Fibroblast of mammary gland (primary cell): ENCODE results near the gene ANKRD24.
"Not testable (repeated sequence)": the region's sequence is repeated elsewhere in the genome, so short reads cannot be mapped to it uniquely, and the experiment has no call there.

Source experiments
- DNase-seq: peaks from one replicate; pipeline ENCODE4 v3.0.0-alpha.2; 2010; ENCODE audit warnings: low read depth
- H3K4me3 ChIP-seq: 2 replicates; pipeline ENCODE4 v1.5.1; 2011; ENCODE audit warnings: low read depth, mild to moderate bottlenecking, low read length, moderate library complexity; ENCODE audit not compliant: control insufficient read depth
- TF ChIP-seq, protein P1 (sequence below): conservative IDR thresholded peaks from 2 replicates; pipeline ENCODE4 v1.5.1; 2011; ENCODE audit warnings: low read depth, low read length, inconsistent platforms; ENCODE audit not compliant: control insufficient read depth, insufficient read depth

ANKRD24 gene

GRCh38 chr19:4182084-4182810 lies at the start of gene ANKRD24, which contains the start of gene SIRT6:
Gene ANKRD24 (plus strand): TSS chr19:4182689. CDS start chr19:4186426, 3,737 bp downstream.
Gene SIRT6 (minus strand): TSS chr19:4182563. CDS start chr19:4182539, 24 bp downstream.
- peak; percentile 91 for DNase-seq
- TF ChIP-seq, protein P1, sequence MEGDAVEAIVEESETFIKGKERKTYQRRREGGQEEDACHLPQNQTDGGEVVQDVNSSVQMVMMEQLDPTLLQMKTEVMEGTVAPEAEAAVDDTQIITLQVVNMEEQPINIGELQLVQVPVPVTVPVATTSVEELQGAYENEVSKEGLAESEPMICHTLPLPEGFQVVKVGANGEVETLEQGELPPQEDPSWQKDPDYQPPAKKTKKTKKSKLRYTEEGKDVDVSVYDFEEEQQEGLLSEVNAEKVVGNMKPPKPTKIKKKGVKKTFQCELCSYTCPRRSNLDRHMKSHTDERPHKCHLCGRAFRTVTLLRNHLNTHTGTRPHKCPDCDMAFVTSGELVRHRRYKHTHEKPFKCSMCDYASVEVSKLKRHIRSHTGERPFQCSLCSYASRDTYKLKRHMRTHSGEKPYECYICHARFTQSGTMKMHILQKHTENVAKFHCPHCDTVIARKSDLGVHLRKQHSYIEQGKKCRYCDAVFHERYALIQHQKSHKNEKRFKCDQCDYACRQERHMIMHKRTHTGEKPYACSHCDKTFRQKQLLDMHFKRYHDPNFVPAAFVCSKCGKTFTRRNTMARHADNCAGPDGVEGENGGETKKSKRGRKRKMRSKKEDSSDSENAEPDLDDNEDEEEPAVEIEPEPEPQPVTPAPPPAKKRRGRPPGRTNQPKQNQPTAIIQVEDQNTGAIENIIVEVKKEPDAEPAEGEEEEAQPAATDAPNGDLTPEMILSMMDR, result no peak
- H3K4me3 ChIP-seq, result peak within 1 kb of the TSS; percentile 91

DNA sequence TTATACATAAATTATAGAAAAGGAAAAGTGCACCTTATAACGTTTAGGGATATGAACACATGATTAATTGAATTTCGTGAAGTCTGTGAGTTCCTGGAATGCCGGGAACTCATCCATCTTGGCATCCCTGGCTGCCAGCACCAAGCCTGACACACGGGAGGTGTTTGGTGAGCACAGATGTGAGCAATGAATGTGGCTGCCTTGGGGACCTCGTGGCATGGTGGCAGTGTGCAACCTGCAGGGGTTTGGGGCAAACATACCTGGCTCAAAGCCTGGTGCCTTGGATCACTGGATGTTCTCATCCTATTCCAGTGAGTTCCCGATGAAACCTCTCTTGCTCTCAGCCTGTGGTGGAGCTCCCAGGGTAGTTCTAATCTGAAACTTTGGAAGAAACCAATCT lies 48.1 kb upstream of the ANKRD24 start:
- TF ChIP-seq, protein P1, result no peak
- DNase-seq, result no peak
- no peak overlapping the region for H3K4me3 ChIP-seq

DNA sequence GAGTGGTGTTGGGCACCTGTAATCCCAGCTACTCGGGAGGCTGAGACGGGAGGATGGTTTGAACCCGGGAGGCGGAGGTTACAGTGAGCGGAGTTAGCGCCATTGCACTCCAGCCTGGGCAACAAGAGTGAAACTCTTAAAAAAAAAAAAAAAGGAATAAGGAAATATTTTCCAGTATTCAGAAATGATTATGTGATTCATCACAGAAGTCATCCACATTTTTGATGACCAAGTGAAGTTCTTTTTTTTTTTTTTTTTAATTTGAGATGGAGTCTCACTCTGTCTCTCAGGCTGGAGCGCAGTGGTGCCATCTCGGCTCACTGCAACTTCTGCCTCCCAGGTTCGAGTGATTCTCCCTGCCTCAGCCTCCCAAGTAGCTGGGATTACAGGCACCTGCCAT lies 47.1 kb upstream of the ANKRD24 start:
- H3K4me3 ChIP-seq, DNase-seq: not testable (repeated sequence)

DNA sequence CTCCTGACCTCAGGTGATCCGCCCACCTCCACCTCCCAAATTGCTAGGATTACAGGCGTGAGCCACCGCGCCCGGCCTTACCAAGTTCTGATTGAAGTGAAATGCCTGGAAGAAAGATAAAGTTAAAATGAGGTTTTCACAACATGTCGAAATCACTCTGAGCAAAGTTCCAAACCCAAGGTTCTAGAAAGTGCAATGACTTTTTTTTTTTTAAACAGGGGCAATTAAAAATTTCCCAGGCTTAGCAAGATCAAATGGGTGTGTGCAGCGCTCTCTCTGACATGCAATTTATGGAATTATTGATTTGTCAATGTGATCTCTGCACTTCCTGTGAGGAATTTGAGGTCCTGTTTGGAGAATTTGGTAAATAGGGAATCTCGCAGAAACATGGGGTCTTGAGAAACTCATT lies 45.8 kb upstream of the ANKRD24 start:
- DNase-seq, result no peak
- H3K4me3 ChIP-seq, result no peak overlapping the region
- TF ChIP-seq, protein P1, result no peak

DNA sequence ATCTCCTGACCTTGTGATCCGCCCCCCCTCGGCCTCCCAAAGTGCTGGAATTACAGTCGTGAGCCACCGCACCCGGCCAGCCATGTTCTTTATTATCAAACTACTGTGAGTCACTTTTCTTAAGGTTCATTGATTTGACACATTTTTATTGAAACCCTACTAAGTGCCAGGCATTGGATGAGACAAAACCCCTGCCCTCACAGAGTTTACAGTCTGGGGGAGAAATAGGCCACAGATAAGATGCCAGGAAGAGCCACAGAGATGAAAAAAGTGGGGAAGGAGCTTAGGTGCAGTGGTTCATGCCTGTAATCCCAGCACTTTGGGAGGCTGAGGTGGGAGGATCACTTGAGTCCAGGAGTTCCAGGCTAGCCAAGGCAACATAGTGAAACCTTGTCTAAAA lies 44.0 kb upstream of the ANKRD24 start:
- DNase-seq, result no peak
- TF ChIP-seq, protein P1, result no peak
- no peak overlapping the region for H3K4me3 ChIP-seq

DNA sequence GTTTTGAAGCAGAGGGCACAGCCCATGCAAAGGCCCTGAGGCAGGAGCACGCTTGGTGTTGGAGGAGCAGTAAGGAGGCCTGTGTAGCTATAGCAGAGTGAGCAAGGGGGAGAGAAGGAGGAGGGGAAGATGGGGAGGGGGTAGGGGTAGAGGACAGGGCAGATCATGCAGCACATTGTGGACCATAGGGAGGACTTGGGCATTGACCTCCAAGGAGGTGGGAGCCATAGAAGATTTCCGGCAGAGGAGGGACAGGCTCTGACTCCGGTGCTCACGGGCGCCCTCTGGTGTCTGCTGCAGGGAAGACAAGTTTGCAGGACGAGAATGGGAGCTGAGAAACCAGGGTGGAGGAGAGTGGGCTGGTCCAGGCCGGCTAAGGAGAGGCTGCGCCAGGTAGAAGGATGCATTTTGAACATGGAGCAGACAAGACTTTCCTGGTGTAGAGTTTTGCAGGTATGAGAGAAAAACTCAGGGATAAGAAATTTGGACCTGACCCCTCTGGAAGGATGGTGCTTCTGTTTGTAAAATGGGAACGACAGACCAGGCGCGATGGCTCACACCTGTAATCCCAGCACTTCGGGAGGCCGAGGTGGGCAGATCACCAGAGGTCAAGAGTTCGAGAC lies 42.8 kb upstream of the ANKRD24 start:
- peak; percentile 61 for DNase-seq
- H3K4me3 ChIP-seq, result no peak overlapping the region
- TF ChIP-seq, protein P1, result peak; percentile 84

DNA sequence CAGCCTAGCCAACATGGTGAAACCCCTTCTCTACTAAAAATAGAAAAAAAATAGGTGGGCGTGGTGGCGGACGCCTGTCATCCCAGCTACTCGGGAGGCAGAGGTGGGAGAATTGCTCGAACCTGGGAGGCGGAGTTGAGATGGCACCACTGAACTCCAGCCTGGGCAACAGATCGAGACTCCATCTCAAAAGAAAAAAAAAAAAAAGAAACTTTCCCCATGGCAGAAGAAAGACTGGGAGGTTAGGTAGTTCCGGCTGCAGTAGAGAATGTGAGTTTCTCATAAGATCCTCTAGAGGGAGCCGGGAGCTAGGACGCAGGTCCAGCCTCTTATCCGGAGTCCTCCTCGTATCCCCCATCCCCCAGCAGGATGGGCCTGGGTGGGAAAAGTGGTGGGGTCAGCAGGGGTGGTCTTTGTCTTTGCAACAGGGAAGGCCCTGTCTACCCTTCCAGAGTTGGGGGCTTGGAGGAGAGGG lies 42.2 kb upstream of the ANKRD24 start:
- H3K4me3 ChIP-seq, result no peak overlapping the region
- DNase-seq, result peak; percentile 74
- TF ChIP-seq, protein P1, result peak; percentile 80

DNA sequence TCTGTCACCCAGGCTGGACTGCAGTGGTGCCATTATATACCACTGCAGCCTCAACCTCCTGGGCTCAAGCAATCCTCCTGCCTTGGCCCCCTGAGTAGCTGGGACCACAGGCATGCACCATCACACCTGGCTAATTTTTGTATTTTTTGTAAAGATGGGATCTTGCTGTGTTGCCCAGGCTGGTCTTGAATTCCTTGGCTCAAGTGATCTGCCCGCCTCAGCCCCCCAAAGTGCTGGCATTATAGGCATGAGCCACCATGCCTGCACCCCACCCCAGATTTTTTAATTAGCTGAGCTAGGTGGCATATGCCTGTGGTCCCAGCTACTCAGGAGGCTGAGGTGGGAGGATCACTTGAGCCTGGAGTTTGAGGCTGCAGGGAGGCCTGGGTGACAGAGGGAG lies 39.6 kb upstream of the ANKRD24 start:
- DNase-seq, H3K4me3 ChIP-seq: not testable (repeated sequence)
